ENCODE results near the gene IGSF23.

The IGSF23 gene, protein sequence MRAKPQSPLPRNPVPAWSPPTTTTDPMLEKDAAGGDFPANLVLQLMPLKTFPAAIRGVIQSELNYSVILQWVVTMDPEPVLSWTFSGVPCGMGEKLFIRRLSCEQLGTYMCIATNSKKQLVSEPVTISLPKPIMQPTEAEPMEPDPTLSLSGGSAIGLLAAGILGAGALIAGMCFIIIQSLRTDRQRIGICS

DNA sequence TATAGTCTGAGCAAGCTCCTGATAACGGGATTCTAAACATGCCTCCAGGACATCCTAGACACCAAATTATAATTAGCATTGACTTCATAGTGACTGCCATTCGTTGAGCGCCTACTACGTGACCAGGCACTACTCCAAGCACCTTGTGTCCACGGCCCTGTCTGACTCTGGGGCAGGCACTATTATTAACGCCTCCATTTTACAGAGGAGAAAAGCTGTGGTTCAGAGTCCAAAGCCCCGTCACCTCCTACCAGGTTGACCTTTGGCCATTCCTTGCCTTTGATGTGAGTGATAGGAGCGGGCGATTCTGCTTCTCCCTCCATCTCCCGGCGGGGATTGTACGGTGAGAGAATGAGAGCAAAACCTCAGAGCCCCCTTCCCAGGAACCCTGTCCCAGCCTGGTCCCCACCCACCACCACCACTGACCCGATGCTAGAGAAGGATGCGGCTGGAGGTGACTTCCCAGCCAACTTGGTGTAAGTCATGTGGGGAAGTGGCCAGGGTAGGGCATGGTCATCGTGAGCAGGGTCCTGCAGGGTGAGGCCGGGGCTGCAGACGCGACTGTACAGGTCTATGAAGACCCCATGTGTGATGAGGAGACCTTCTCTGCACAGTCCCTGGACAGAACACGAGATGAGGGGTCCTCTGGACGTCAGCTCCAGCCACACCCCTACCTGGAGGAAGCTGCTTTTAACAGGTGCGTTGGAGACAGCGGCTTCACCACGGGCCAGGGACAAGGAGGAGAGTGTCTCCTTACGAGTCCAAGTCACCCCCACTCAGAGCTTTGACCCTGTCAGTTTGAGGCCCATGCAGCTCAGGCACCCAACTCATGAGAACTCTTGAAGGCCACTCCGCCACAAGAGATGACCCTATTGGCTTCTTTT is at the start of gene IGSF23:
Gene IGSF23 (plus strand): TSS at position 269 of the 884 bp plus-strand sequence. CDS start 83 bp downstream, at position 352.
- no peaks in the 10 kb centered on the region for H3K4me1 Mint-ChIP-seq (ENCODE audit: low read depth)
- no peaks in the 10 kb centered on the region for H3K36me3 Mint-ChIP-seq (ENCODE audit: low read depth)
- no peak within 1 kb of the TSS for H3K27ac Mint-ChIP-seq
- no peaks in the 10 kb centered on the region for H3K9me3 Mint-ChIP-seq
- no peaks in the 10 kb centered on the region for H3K27me3 Mint-ChIP-seq
- H3K4me3 Mint-ChIP-seq = no peak within 1 kb of the TSS

GRCh38 chr19:44566984-44567383 is 46.4 kb upstream of the IGSF23 start:
- H3K4me3 Mint-ChIP-seq = no peak overlapping the region
- no peaks in the 10 kb centered on the region for H3K4me1 Mint-ChIP-seq (ENCODE audit: low read depth)
- no peak overlapping the region for H3K27ac Mint-ChIP-seq
- peaks cover 22% of the 10 kb centered on the region for H3K27me3 Mint-ChIP-seq
- no peaks in the 10 kb centered on the region for H3K36me3 Mint-ChIP-seq (ENCODE audit: low read depth)
- no peaks in the 10 kb centered on the region for H3K9me3 Mint-ChIP-seq

- Mint-ChIP-seq H3K4me3 (no peak overlapping the region), H3K27ac (no peak overlapping the region), H3K9me3 (no peaks in the 10 kb centered on the region), H3K4me1 (ENCODE audit: low read depth) (no peaks in the 10 kb centered on the region), H3K27me3 (peaks cover 22% of the 10 kb centered on the region), H3K36me3 (ENCODE audit: low read depth) (no peaks in the 10 kb centered on the region)
These were observed 45.6 kb upstream of the IGSF23 start for GRCh38 chr19:44567745-44568144.

- Mint-ChIP-seq H3K4me3 (no peak overlapping the region), H3K9me3 (no peaks in the 10 kb centered on the region), H3K4me1 (ENCODE audit: low read depth) (no peaks in the 10 kb centered on the region), H3K36me3 (ENCODE audit: low read depth) (no peaks in the 10 kb centered on the region), H3K27ac (no peak overlapping the region), H3K27me3 (peaks cover 15% of the 10 kb centered on the region)
These were observed 42.8 kb upstream of the IGSF23 start for GRCh38 chr19:44570603-44570983.

DNA sequence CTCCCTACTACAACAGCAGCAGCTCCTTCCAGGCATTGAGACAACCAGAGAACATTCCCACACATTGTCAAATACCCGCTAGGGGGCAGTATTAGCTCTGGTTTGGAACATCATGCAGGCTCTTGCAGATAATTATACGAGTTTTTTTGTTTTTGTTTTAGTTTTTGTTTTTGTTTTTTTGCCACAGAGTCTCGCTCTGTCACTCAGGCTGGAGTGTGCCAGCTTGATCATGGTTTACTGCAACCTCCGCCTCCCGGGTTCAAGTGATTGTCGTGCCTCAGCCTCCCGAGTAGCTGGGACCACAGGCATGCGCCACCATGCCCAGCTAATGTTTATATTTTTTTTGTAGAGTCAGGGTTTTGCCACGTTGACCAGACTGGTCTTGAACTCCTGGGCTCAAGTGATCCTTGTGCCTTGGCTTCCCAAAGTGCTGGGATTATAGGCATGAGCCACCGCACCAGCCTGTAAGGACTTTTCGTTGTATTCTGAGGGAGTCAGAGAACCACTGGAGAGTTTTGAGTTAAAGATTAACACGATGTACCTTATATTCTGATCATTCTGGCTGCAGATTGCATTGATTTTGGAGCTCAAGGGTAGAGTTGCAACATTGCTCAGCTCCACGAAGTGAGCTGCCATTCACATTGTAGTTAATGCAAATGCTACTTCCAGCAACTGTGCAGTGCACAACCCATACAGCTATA is 42.2 kb upstream of the IGSF23 start:
- H3K4me1 Mint-ChIP-seq (ENCODE audit: low read depth) = no peaks in the 10 kb centered on the region
- H3K36me3 Mint-ChIP-seq (ENCODE audit: low read depth) = no peaks in the 10 kb centered on the region
- no peak overlapping the region for H3K4me3 Mint-ChIP-seq
- no peaks in the 10 kb centered on the region for H3K9me3 Mint-ChIP-seq
- peaks cover 13% of the 10 kb centered on the region for H3K27me3 Mint-ChIP-seq
- H3K27ac Mint-ChIP-seq = no peak overlapping the region

GRCh38 chr19:44571830-44572580 is 41.4 kb upstream of the IGSF23 start:
- Mint-ChIP-seq H3K27me3 (peaks cover 13% of the 10 kb centered on the region), H3K4me1 (ENCODE audit: low read depth) (no peaks in the 10 kb centered on the region), H3K4me3 (no peak overlapping the region), H3K36me3 (ENCODE audit: low read depth) (no peaks in the 10 kb centered on the region), H3K9me3 (no peaks in the 10 kb centered on the region), H3K27ac (no peak overlapping the region)

DNA sequence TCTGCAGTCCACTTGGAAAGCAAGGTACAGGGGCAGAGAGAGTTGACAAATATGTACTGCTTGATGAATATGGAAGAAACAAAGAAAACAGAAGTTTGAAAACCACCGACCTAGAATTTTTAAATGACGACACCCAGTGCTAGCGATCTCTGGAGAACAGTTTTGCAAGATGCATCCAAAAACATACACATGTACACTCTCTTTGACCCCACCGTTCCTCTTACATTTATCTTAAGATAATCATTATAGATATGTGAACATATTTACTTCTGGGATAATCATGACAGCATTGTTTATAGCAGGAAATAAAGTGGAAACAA is 40.8 kb upstream of the IGSF23 start:
- Mint-ChIP-seq H3K4me1 (ENCODE audit: low read depth) (no peaks in the 10 kb centered on the region), H3K27me3 (peaks cover 13% of the 10 kb centered on the region), H3K27ac (no peak overlapping the region), H3K36me3 (ENCODE audit: low read depth) (no peaks in the 10 kb centered on the region), H3K9me3 (no peaks in the 10 kb centered on the region), H3K4me3 (no peak overlapping the region)

GRCh38 chr19:44573183-44573582 is 40.2 kb upstream of the IGSF23 start:
- Mint-ChIP-seq H3K4me1 (ENCODE audit: low read depth) (no peaks in the 10 kb centered on the region), H3K36me3 (ENCODE audit: low read depth) (no peaks in the 10 kb centered on the region), H3K9me3 (no peaks in the 10 kb centered on the region), H3K4me3 (no peak overlapping the region), H3K27me3 (peaks cover 9% of the 10 kb centered on the region), H3K27ac (no peak overlapping the region)

DNA sequence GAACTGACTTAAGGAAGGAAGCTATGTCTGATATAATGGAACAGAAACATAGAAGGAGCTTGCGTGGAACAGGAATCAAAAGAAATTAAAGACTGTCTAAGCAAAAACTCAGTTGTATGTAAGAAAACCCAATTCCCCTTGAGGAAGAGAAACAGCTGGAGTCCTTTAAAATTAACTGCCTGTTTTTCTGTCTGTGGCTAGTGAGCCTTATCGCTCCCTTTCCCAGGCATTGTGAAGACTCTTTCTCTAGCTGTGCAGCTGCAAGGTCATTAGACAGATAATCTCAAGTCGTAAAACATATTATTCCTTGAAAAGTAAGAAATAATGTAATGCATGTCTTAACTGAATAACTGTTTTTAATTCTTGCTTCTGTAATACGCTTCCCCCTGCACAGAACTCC is 39.7 kb upstream of the IGSF23 start:
- no peak overlapping the region for H3K27ac Mint-ChIP-seq
- H3K27me3 Mint-ChIP-seq = peaks cover 9% of the 10 kb centered on the region
- H3K4me1 Mint-ChIP-seq (ENCODE audit: low read depth) = no peaks in the 10 kb centered on the region
- H3K4me3 Mint-ChIP-seq = no peak overlapping the region
- no peaks in the 10 kb centered on the region for H3K9me3 Mint-ChIP-seq
- no peaks in the 10 kb centered on the region for H3K36me3 Mint-ChIP-seq (ENCODE audit: low read depth)

DNA sequence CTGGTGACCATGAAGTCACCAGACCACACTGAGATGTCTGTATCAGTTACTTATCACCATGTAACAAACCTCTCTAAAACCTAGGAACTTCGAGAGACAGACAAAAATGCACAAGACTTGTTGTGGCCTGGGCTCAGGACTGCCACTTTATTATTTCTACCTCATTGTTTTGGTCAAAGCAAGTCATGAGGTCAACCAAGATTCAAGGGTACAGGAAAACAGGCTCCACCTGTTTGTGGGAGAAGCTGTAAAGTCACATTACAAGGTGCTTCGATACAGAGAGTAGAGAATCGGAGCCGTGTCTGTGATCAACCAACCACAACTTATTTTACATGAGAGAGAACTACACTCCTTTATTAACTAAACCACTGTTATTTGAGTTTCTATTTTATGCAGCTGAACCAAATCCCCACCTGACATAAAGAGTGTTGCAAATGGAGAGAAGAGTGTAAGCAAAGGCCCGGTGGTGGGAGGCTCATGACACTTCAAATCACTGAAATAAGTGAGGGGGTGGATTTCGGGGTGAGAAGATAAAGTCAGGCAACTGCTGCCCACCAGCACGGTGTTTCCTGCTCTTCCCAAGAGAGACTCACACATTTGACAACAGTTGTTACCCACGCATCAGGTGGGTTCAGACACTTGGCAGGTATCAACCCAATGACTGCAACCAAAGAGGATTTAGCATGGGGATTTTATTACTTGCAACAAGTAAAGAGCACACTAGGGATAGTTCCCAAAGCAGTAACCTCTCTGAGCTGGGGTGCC is 39.0 kb upstream of the IGSF23 start:
- H3K27ac Mint-ChIP-seq = no peak overlapping the region

GRCh38 chr19:44575116-44575700 is 38.2 kb upstream of the IGSF23 start:
- H3K4me3 Mint-ChIP-seq = no peak overlapping the region
- H3K36me3 Mint-ChIP-seq (ENCODE audit: low read depth) = no peaks in the 10 kb centered on the region
- no peaks in the 10 kb centered on the region for H3K4me1 Mint-ChIP-seq (ENCODE audit: low read depth)
- no peak overlapping the region for H3K27ac Mint-ChIP-seq
- no peaks in the 10 kb centered on the region for H3K9me3 Mint-ChIP-seq
- H3K27me3 Mint-ChIP-seq = peaks cover 2% of the 10 kb centered on the region

More for the DNA sequence above, 39.0 kb upstream of the IGSF23 start:
- Mint-ChIP-seq H3K4me1 (ENCODE audit: low read depth) (no peaks in the 10 kb centered on the region), H3K9me3 (no peaks in the 10 kb centered on the region), H3K27me3 (peaks cover 6% of the 10 kb centered on the region), H3K4me3 (no peak overlapping the region), H3K36me3 (ENCODE audit: low read depth) (no peaks in the 10 kb centered on the region)

DNA sequence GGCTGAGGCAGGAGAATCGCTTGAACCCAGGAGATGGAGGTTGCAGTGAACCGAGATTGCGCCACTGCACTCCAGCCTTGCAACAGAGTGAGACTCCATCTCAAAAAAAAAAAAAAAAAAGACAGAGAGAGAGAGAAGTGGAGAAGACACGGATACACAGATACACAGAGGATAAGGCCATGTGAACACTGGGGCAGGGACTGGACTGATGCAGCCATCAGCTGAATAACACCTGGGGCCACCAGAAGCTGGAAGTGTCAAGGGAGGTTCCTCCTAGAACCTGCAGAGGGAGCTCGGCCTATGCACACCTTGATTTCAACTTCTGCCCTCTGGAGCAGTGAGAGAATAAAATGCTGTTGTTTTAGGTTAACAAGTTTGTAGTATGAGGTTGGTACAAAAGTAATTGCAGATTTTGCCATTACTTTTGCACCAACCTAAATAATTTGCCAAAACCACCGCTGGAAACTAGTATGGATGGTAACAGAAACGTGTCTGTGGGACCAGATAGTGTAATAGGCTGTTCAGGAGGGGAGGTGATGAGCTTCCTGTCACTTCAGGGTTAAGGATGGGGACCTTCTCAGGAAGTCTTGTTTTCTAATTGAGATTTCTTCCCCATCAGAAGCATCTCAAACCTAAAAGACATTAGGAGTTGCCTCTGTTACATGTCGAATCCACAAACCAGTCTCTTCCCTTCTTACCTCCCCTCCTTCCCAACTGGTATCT is 36.4 kb upstream of the IGSF23 start:
- no peaks in the 10 kb centered on the region for H3K36me3 Mint-ChIP-seq (ENCODE audit: low read depth)
- H3K27me3 Mint-ChIP-seq = no peaks in the 10 kb centered on the region
- no peaks in the 10 kb centered on the region for H3K9me3 Mint-ChIP-seq
- no peaks in the 10 kb centered on the region for H3K4me1 Mint-ChIP-seq (ENCODE audit: low read depth)
- no peak overlapping the region for H3K27ac Mint-ChIP-seq
- no peak overlapping the region for H3K4me3 Mint-ChIP-seq

- Mint-ChIP-seq H3K27ac (no peak overlapping the region), H3K4me1 (ENCODE audit: low read depth) (no peaks in the 10 kb centered on the region), H3K27me3 (peaks cover 3% of the 10 kb centered on the region), H3K4me3 (no peak overlapping the region), H3K36me3 (ENCODE audit: low read depth) (no peaks in the 10 kb centered on the region), H3K9me3 (no peaks in the 10 kb centered on the region)
These were observed 35.8 kb upstream of the IGSF23 start for GRCh38 chr19:44577566-44577874.

Measured in stimulated activated naive CD8-positive, alpha-beta T cell treated with anti-CD3 and anti-CD28 coated beads, Interleukin-15, Interleukin-2, amounts not matched to agents 100 ng/mL and 50 ng/mL, for 24 hours (primary cell).